ENCODE measurements around the gene SCN7A.
A peak's percentile ranks its signal among the peaks of the same experiment; 100 is the strongest.
"Not testable (repeated sequence)": the region's sequence is repeated elsewhere in the genome, so short reads cannot be mapped to it uniquely, and the experiment has no call there.

The SCN7A gene

GRCh38 chr2:166494140-166494624, at the start of gene SCN7A:
Gene SCN7A, minus strand, starts transcription at chr2:166494249. Its CDS starts 16,553 bp downstream, at chr2:166477696.
- DNase-seq = peak; percentile 88

GRCh38 chr2:166539340-166540162, 45.5 kb upstream of the SCN7A start:
- DNase-seq = peak; percentile 54

GRCh38 chr2:166536111-166536510, 42.1 kb upstream of the SCN7A start:
- DNase-seq = no peak

GRCh38 chr2:166521155-166521554, 27.1 kb upstream of the SCN7A start:
- no peak for DNase-seq

- DNase-seq = no peak
Measured at GRCh38 chr2:166520604-166521003, 26.6 kb upstream of the SCN7A start.

- no peak for DNase-seq
Measured at GRCh38 chr2:166519391-166519962, 25.4 kb upstream of the SCN7A start.

- no peak for DNase-seq
Measured at GRCh38 chr2:166518634-166519390, 24.8 kb upstream of the SCN7A start.

GRCh38 chr2:166517533-166518061, 23.5 kb upstream of the SCN7A start:
- DNase-seq = no peak

GRCh38 chr2:166516712-166517303, 22.8 kb upstream of the SCN7A start:
- peak; percentile 60 for DNase-seq

- DNase-seq = no peak
Measured at GRCh38 chr2:166513952-166514351, 19.9 kb upstream of the SCN7A start.

GRCh38 chr2:166499281-166499680, 5.2 kb upstream of the SCN7A start:
- no peak for DNase-seq

GRCh38 chr2:166491461-166491860, 2.6 kb downstream of the SCN7A start:
- DNase-seq = no peak

GRCh38 chr2:166487171-166487570, 6.9 kb downstream of the SCN7A start:
- DNase-seq = no peak

GRCh38 chr2:166485558-166486178, 8.4 kb downstream of the SCN7A start:
- DNase-seq = no peak

- no peak for DNase-seq
Measured at GRCh38 chr2:166472332-166472731, 21.7 kb downstream of the SCN7A start.

GRCh38 chr2:166468124-166469024, 25.7 kb downstream of the SCN7A start:
- DNase-seq = no peak

- DNase-seq = no peak
Measured at GRCh38 chr2:166464187-166464586, 29.9 kb downstream of the SCN7A start.

- no peak for DNase-seq
Measured at GRCh38 chr2:166463640-166464039, 30.4 kb downstream of the SCN7A start.

- DNase-seq = no peak
Measured at GRCh38 chr2:166458674-166459073, 35.4 kb downstream of the SCN7A start.

GRCh38 chr2:166455823-166456222, 38.2 kb downstream of the SCN7A start:
- DNase-seq = not testable (repeated sequence)

GRCh38 chr2:166454006-166454595, 39.9 kb downstream of the SCN7A start:
- no peak for DNase-seq
